ENCODE results near the gene NGLY1.

GRCh38 chr3:25692341-25692740 lies 90.9 kb downstream of the NGLY1 start:
- no peak for TF ChIP-seq CTCF (IDR thresholded peaks at IDR 0.05)
- TF ChIP-seq POLR2A (IDR thresholded peaks at IDR 0.05) = no peak
- TF ChIP-seq POLR2AphosphoS5 (IDR thresholded peaks at IDR 0.05) = no peak
